A549 (cell line): ENCODE results near the gene PCED1B. TPM values are rescaled to one million over a fixed set of nuclear protein-coding genes. Genes with fewer than 3 reads are reported as not detected.

Source experiments
- ATAC-seq, 2 experiments: fragments of 200-7000 bp in 1 of 2; fragments of >200 bp in 1 of 2; cut with Nextera tagmentation in 1 of 2; cut with Tn5 transposase in 1 of 2; 3 replicates each; pipeline versions ENCODE4 v1.8.0 to v1.9.1; 2018 to 2020; ENCODE audit warnings: mild to moderate bottlenecking in 1 of 2, moderate library complexity in 1 of 2
- CTCF ChIA-PET: fragments of 300-600 bp; sonication (Branson Sonifier 250); formaldehyde crosslinking; extraction: SDS; loops from one replicate; lab custom pipeline; 2021; ENCODE audit warnings: antibody characterized with exemption, inconsistent platforms; lab: Yijun Ruan, JAX
- POLR2A ChIA-PET: fragments of 350-600 bp; formaldehyde crosslinking; extraction: SDS; loops from one replicate; lab custom pipeline; 2021; ENCODE audit warnings: antibody characterized with exemption, inconsistent platforms; lab: Yijun Ruan, JAX
- DNase-seq, 2 experiments: peaks; one replicate each; pipeline versions ENCODE4 v3.0.0 to v3.0.0-alpha.2; 2011 to 2016; ENCODE audit warnings: low read depth in 1 of 2, low spot score in 1 of 2
- FAIRE-seq: peaks from 2 replicates; lab custom pipeline; 2011; peaks lifted over from hg19 to GRCh38; lab: Jason Lieb, UNC
- H3K27ac ChIP-seq, 2 experiments: fragments of >200 bp; sonication (Bioruptor Twin); formaldehyde crosslinking; 3 replicates each; pipeline ENCODE4 v1.5.1; 2016 to 2017
- H3K4me1 ChIP-seq: fragments of >200 bp; sonication (Bioruptor Twin); formaldehyde crosslinking; 3 replicates; pipeline ENCODE4 v1.6.1; 2016
- H3K4me2 ChIP-seq: fragments of >200 bp; sonication (Bioruptor Twin); formaldehyde crosslinking; 3 replicates; pipeline ENCODE4 v1.6.1; 2016
- H3K4me3 ChIP-seq: fragments of >200 bp; sonication (Bioruptor Twin); formaldehyde crosslinking; 3 replicates; pipeline ENCODE4 v1.5.1; 2016
- H3K9me3 ChIP-seq: fragments of >200 bp; sonication (Bioruptor Twin); formaldehyde crosslinking; 3 replicates; pipeline ENCODE4 v1.6.1; 2016
- ATOH8 ChIP-seq: fragments of 250-450 bp; sonication (Bioruptor Pico); IDR thresholded peaks from 2 replicates; pipeline ENCODE4 v1.5.0; 2020; ENCODE audit warnings: low read depth, mild to moderate bottlenecking, moderate library complexity
- CHD4 ChIP-seq: fragments of 200-600 bp; sonication (generic); IDR thresholded peaks from 2 replicates; pipeline ENCODE4 v1.6.1; 2016; ENCODE audit warnings: antibody characterized with exemption, mild to moderate bottlenecking, borderline replicate concordance
- E2F6 ChIP-seq: IDR thresholded peaks from 2 replicates; pipeline ENCODE4 v1.6.1; 2012; ENCODE audit warnings: low read depth, borderline replicate concordance
- EHF ChIP-seq: fragments of 250-450 bp; sonication (Bioruptor Pico); IDR thresholded peaks from 2 replicates; pipeline ENCODE4 v1.5.0; 2020; ENCODE audit warnings: mild to moderate bottlenecking
- EHMT2 ChIP-seq: fragments of 200-600 bp; sonication (generic); IDR thresholded peaks from 2 replicates; pipeline ENCODE4 v1.6.1; 2016; ENCODE audit warnings: antibody characterized with exemption, low read depth, mild to moderate bottlenecking, moderate library complexity
- ELK1 ChIP-seq: fragments of 150-350 bp; IDR thresholded peaks from 2 replicates; pipeline ENCODE4 v1.6.1; 2014; ENCODE audit warnings: low read depth, mild to moderate bottlenecking, low read length
- EP300 ChIP-seq, 2 experiments: fragments of >200 bp; sonication (Bioruptor Twin); formaldehyde crosslinking; IDR thresholded peaks; 2 replicates in 1 of 2; 3 replicates in 1 of 2; pipeline ENCODE4 v1.6.1; 2016 to 2017
- ESRRA ChIP-seq: fragments of 150-350 bp; IDR thresholded peaks from 2 replicates; pipeline ENCODE4 v1.6.1; 2014; ENCODE audit warnings: mild to moderate bottlenecking, low read length, borderline replicate concordance
- FOSB ChIP-seq: fragments of 250-450 bp; sonication (Bioruptor Pico); IDR thresholded peaks from 2 replicates; pipeline ENCODE4 v1.5.0; 2020; ENCODE audit warnings: mild to moderate bottlenecking, moderate library complexity
- FOSL2 ChIP-seq, 2 experiments: fragments of 450-650 bp in 1 of 2; fragments of >200 bp in 1 of 2; sonication (Bioruptor Twin) in 1 of 2; formaldehyde crosslinking; IDR thresholded peaks; 2 replicates each; pipeline versions ENCODE4 v1.5.0 to v1.6.1; 2016 to 2020; ENCODE audit warnings: mild to moderate bottlenecking in 1 of 2, moderate library complexity in 1 of 2
- FOXS1 ChIP-seq: fragments of 250-450 bp; sonication (Bioruptor Pico); IDR thresholded peaks from 2 replicates; pipeline ENCODE4 v1.5.0; 2020; ENCODE audit warnings: mild to moderate bottlenecking, moderate library complexity
- HES2 ChIP-seq: fragments of >200 bp; sonication (Bioruptor Twin); formaldehyde crosslinking; IDR thresholded peaks from 2 replicates; pipeline ENCODE4 v1.6.1; 2016
- HMGXB4 ChIP-seq: fragments of 250-450 bp; sonication (Bioruptor Pico); IDR thresholded peaks from 2 replicates; pipeline ENCODE4 v1.5.0; 2021; ENCODE audit warnings: mild to moderate bottlenecking, moderate library complexity, borderline replicate concordance
- HOXA7 ChIP-seq: fragments of 250-450 bp; sonication (Bioruptor Pico); IDR thresholded peaks from 2 replicates; pipeline ENCODE4 v1.5.0; 2020; ENCODE audit warnings: mild to moderate bottlenecking, moderate library complexity
- HOXB13 ChIP-seq: fragments of 250-450 bp; sonication (Bioruptor Pico); IDR thresholded peaks from 2 replicates; pipeline ENCODE4 v1.5.0; 2020; ENCODE audit warnings: low read depth, mild to moderate bottlenecking, moderate library complexity
- JUN ChIP-seq, 2 experiments: fragments of >200 bp; sonication (Bioruptor Twin); formaldehyde crosslinking; IDR thresholded peaks; 2 replicates in 1 of 2; 3 replicates in 1 of 2; pipeline ENCODE4 v1.6.1; 2016 to 2017
- JUNB ChIP-seq: fragments of >200 bp; sonication (Bioruptor Twin); formaldehyde crosslinking; IDR thresholded peaks from 2 replicates; pipeline ENCODE4 v1.6.1; 2016
- KDM1A ChIP-seq: fragments of 200-600 bp; sonication (generic); IDR thresholded peaks from 2 replicates; pipeline ENCODE4 v1.6.1; 2016; ENCODE audit warnings: low read depth, mild to moderate bottlenecking
- KDM5A ChIP-seq: fragments of 200-600 bp; sonication (generic); IDR thresholded peaks from 2 replicates; pipeline ENCODE4 v1.6.1; 2016; ENCODE audit warnings: antibody characterized with exemption, mild to moderate bottlenecking
- MAFK ChIP-seq: fragments of 450-650 bp; IDR thresholded peaks from 2 replicates; pipeline ENCODE4 v1.6.1; 2014; ENCODE audit not compliant: partially characterized antibody
- MAX ChIP-seq: IDR thresholded peaks from 2 replicates; pipeline ENCODE4 v1.6.1; 2012
- NFE2L2 ChIP-seq: fragments of 150-350 bp; conservative IDR thresholded peaks from 2 replicates; pipeline ENCODE4 v1.6.1; 2014; ENCODE audit warnings: low read length
- NPAS2 ChIP-seq: fragments of 250-450 bp; sonication (Bioruptor Pico); IDR thresholded peaks from 2 replicates; pipeline ENCODE4 v1.8.0; 2022; ENCODE audit warnings: mild to moderate bottlenecking, moderate library complexity, borderline replicate concordance
- RARB ChIP-seq: fragments of 250-450 bp; sonication (Bioruptor Pico); IDR thresholded peaks from 2 replicates; pipeline ENCODE4 v1.8.0; 2021; ENCODE audit warnings: mild to moderate bottlenecking, moderate library complexity
- RNF2 ChIP-seq: fragments of 200-600 bp; sonication (generic); IDR thresholded peaks from 2 replicates; pipeline ENCODE4 v1.6.1; 2016; ENCODE audit warnings: low read depth, mild to moderate bottlenecking, antibody characterized with exemption, moderate library complexity, borderline replicate concordance
- TFCP2L1 ChIP-seq: fragments of 250-450 bp; sonication (Bioruptor Pico); IDR thresholded peaks from 2 replicates; pipeline ENCODE4 v1.5.0; 2021; ENCODE audit warnings: mild to moderate bottlenecking
- USF2 ChIP-seq: fragments of 450-650 bp; IDR thresholded peaks from 2 replicates; pipeline ENCODE4 v1.6.1; 2014; ENCODE audit warnings: antibody characterized with exemption
- ZC3H11A ChIP-seq: fragments of 450-650 bp; IDR thresholded peaks from 2 replicates; pipeline ENCODE4 v1.6.1; 2014; ENCODE audit warnings: antibody characterized with exemption, mild to moderate bottlenecking
- ZSCAN20 ChIP-seq: fragments of 250-450 bp; sonication (Bioruptor Pico); IDR thresholded peaks from 2 replicates; pipeline ENCODE4 v1.8.0; 2022; ENCODE audit warnings: mild to moderate bottlenecking, moderate library complexity
- WGBS: methylation state at CpG from one replicate; pipeline ENCODE4 v1.1.6; 2017; ENCODE audit errors: missing lambda C conversion rate; 5-methylcytosine and 5-hydroxymethylcytosine counted together
- polyA plus RNA-seq, 4 experiments: library from polyadenylated mRNA; depleted of rRNA in 3 of 4; stranded (reverse); fragments of >200 nt; fragmentation: RNase III in 1 of 4; extraction: RNeasy Plus Mini Kit Qiagen cat#74134 plus additional on column Dnase treatment in 1 of 4; gene quantifications; 2 replicates in 3 of 4; 3 replicates in 1 of 4; pipeline ENCODE4 v1.2.3, GENCODE V29; 2011 to 2017

The PCED1B gene
- polyA plus RNA-seq, 2 of the 4 experiments (the other 2 are of a cell fraction), result 74.6 to 108 TPM

- FAIRE-seq, result no peak
- CTCF ChIA-PET, result interaction anchor here (1.3 kb wide), 1 partner anchor 25 kb away, joined by 5 read pairs; no protein-coding TSS in a partner anchor
- Histone ChIP-seq H3K4me3 (no peak overlapping the region), H3K27ac (peak overlapping the region; percentile 91 to 100), H3K4me2 (no peak overlapping the region), H3K4me1 (peaks cover 52% of the 10 kb centered on the region), H3K9me3 (peaks cover 27% of the 10 kb centered on the region)
- TF ChIP-seq ATOH8 (no peak), HOXA7 (CRISPR knock-in tag) (0 out of 2 replicates have a peak, but pooled peaks have one; percentile 39)
- POLR2A ChIA-PET, result interaction anchor here (1.1 to 1.4 kb wide), 4 partner anchors 32 to 188 kb away, joined by 3 to 6 read pairs (median 3); no protein-coding TSS in a partner anchor
- no peak for ATAC-seq
- 93% methylated on average over 1 of the region's 1 CpG for WGBS
- DNase-seq, result no peak
Measured at GRCh38 chr12:47269916-47270315, 190.5 kb downstream of the PCED1B start.

GRCh38 chr12:47270782-47271664 is 191.6 kb downstream of the PCED1B start:
- 3% methylated on average over 4 of the region's 4 CpGs for WGBS
- H3K4me3 ChIP-seq, result no peak overlapping the region
- CTCF ChIA-PET, result interaction anchor here (0.8 to 1.6 kb wide), 5 partner anchors 26 to 238 kb away, joined by 3 to 7 read pairs (median 3); no protein-coding TSS in a partner anchor
- H3K4me2 ChIP-seq, result peak overlapping the region; percentile 73
- POLR2A ChIA-PET, result interaction anchor here (0.8 to 2.4 kb wide), 15 partner anchors 11 to 195 kb away, joined by 3 to 18 read pairs (median 3); partner anchors contain the start of genes AMIGO2 and PCED1B
- H3K27ac ChIP-seq, result peak overlapping the region; percentile 91 to 100
- DNase-seq (peak; percentile 73 to 98), FAIRE-seq (peak; percentile 46), ATAC-seq (peak; percentile 94)
- peaks cover 27% of the 10 kb centered on the region for H3K9me3 ChIP-seq
- H3K4me1 ChIP-seq, result peaks cover 58% of the 10 kb centered on the region
- TF ChIP-seq EHF (peak; percentile 60; the same call in 1 of the 2 replicates), EP300 (IDR thresholded peaks at IDR 0.05) (peak; percentile 97), JUNB (peak; percentile 94), ELK1 (no peak), HOXB13 (CRISPR knock-in tag) (peak; percentile 17; the same call in 1 of the 2 replicates), KDM5A (no peak), RARB (CRISPR knock-in tag) (peak; percentile 91), TFCP2L1 (CRISPR knock-in tag) (peak; percentile 74), NPAS2 (CRISPR knock-in tag) (no peak), EHMT2 (no peak), RNF2 (no peak), CHD4 (no peak), FOSL2 (IDR thresholded peaks at IDR 0.05) (peak; percentile 89), FOSL2 (CRISPR knock-in tag; IDR thresholded peaks at IDR 0.05) (peak; percentile 97), KDM1A (no peak), MAX (peak; percentile 74), MAFK (peak; percentile 97), HOXA7 (CRISPR knock-in tag) (peak; percentile 86), USF2 (no peak), ESRRA (no peak), ZSCAN20 (CRISPR knock-in tag) (peak; percentile 62; the same call in 1 of the 2 replicates), E2F6 (no peak), HMGXB4 (0 out of 2 replicates have a peak, but pooled peaks have one; percentile 25), JUN (IDR thresholded peaks at IDR 0.05) (peak; percentile 94 to 96), ZC3H11A (no peak), HES2 (no peak), NFE2L2 (peak; percentile 89), FOSB (no peak; the same call in none of the 2 replicates), FOXS1 (CRISPR knock-in tag) (no peak; the same call in 1 of the 2 replicates)
